HG03135 (cell line): ENCODE results near the gene ALDH8A1.

Source experiments
- ATAC-seq: cut with Tn5 transposase; IDR thresholded peaks from one replicate; pipeline ENCODE4 v1.9.1; 2021; ENCODE audit warnings: mild to moderate bottlenecking, moderate library complexity; ENCODE audit not compliant: unreplicated experiment

Gene ALDH8A1, protein sequence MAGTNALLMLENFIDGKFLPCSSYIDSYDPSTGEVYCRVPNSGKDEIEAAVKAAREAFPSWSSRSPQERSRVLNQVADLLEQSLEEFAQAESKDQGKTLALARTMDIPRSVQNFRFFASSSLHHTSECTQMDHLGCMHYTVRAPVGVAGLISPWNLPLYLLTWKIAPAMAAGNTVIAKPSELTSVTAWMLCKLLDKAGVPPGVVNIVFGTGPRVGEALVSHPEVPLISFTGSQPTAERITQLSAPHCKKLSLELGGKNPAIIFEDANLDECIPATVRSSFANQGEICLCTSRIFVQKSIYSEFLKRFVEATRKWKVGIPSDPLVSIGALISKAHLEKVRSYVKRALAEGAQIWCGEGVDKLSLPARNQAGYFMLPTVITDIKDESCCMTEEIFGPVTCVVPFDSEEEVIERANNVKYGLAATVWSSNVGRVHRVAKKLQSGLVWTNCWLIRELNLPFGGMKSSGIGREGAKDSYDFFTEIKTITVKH

GRCh38 chr6:134949927-134950326, at the start of gene ALDH8A1:
Gene ALDH8A1 (minus strand): TSS chr6:134950101. CDS start chr6:134950053, 48 bp downstream.
- no peak for ATAC-seq

- ATAC-seq, result no peak
Measured at GRCh38 chr6:134999107-134999506, 49.2 kb upstream of the ALDH8A1 start.

GRCh38 chr6:134997133-134997995, 47.5 kb upstream of the ALDH8A1 start:
- no peak for ATAC-seq

- ATAC-seq, result no peak
Measured at GRCh38 chr6:134995536-134995935, 45.6 kb upstream of the ALDH8A1 start.

DNA sequence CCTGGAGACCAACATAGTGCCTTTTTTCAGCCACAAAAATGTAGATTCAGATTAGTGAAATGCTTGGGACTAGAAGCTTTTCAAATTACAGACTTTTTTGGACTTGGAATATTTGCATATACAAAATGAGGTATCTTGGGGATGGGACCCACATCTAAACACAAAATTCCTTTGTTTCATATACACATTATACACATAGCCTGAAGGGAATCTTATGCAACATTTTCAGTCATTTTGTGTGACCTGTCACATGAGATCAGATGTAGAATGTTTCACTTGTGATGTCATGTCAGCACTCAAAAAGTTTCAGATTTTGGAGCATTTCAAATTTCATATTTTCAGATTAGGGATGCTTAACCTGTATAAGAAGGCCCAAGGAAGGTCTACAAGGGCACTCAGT, 44.5 kb upstream of the ALDH8A1 start:
- ATAC-seq, result no peak

GRCh38 chr6:134992155-134992554, 42.3 kb upstream of the ALDH8A1 start:
- ATAC-seq, result no peak

GRCh38 chr6:134990262-134990661, 40.4 kb upstream of the ALDH8A1 start:
- ATAC-seq, result no peak

DNA sequence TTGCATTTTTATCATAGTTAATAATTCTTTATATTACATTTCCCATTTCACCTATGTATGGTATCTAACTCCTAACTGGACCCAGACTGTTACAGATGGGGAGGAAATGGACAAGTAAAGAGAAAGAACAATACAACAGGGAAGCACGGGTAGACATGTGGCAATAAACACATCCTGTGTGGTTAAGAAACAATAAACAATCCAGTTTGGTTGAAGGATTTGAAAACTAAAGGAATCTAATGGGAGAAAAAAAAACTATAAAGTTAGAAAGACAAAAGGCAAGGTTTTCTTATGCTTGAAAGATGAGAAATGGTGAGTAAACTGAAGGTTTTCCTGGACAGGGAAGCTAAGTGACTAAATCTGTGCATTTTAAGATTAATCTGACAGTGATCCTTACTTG, 34.9 kb upstream of the ALDH8A1 start:
- no peak for ATAC-seq

DNA sequence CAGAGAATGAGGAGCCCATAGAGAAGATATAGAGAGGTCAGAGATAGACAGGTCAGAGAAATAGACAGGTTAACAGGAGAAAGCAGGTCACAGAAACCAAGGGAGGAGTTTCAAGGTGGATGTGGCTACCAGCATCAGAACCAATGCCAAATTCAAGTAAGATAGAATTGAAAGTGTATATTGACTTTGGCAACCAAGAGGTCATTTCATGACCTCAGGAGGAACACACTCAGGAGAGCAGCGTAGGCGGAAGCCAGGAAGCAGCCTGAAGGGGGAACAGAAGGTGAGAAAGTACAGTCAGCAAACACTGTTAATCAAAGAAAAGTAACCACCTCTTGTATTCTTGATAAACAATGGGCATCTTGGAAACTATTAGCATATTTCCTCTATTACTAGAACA, 33.9 kb upstream of the ALDH8A1 start:
- ATAC-seq, result no peak

DNA sequence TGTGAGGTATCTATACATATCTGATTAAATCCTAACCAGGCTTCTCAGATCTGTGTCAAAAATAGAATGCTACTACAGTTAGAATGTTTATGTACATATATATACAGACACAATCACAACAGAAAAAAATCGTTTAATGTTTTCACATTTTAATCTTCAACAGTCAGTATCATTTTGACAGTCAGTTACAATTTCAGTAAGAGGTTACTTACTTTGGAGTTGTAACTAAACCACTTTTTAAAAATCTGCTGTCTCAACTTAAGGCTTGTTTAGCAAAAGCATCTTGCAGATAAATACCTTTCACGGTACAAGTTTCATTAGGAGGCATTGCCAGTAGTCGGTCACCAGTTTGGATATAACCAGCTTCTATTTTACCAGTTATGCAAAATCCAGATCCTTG, 32.3 kb upstream of the ALDH8A1 start:
- ATAC-seq, result no peak

DNA sequence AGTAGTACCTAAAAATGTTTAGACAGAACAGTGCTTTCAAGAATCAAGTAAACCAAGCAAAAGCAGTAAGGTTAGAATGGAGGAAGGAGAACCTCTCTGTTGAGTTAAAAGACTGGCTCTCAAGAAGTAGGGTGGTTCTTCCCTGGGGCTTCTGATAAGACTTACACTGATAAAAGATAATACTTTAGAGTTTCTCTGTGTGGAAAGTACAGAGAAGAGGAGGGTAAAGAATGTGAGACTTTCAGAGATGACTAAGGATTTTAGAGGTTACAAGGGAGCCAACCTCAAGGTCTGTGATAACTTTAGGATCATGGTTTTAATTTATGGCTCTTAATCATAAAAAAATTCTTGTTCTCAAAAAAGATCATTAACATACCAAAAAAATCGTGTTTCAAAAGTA, 30.9 kb upstream of the ALDH8A1 start:
- no peak for ATAC-seq

DNA sequence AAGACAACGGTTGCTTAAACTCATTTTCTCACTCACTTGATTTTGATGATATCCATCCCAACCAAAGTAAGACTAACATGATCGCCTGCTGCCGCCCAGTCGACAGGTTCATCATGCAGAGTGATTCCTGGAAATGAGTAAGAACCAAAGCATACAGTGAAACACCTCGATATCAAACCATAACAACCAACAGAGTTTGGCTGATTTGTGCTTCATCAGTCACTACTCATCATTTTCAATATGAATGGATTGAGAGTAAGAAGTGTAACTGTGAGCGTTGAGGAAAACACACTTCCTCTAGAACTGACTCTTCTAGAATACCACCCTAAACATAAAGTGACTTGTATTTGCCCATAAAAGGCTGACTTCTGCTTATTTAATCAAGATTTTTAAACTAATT, 29.2 kb upstream of the ALDH8A1 start:
- ATAC-seq, result peak; percentile 78

GRCh38 chr6:134974370-134974769, 24.5 kb upstream of the ALDH8A1 start:
- no peak for ATAC-seq

DNA sequence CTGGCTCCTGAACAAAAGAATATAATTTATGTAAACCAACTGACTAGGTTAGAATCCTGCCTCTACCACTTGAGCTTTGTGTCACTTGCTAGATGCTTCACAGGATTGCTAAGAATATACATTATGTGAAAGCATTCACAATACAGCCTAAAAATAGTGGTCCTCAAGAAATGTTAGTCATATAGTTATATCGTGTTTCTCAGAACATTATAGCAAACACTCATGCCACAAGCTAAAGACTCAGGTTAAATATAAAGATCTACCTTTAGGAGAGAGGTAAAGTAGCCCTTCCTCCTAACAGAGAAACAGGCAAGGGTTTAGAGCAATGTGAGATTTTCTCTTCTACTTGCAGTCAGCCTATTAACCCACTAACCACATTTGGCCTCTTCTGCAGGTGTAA, 17.8 kb upstream of the ALDH8A1 start:
- no peak for ATAC-seq

- ATAC-seq, result no peak
Measured at GRCh38 chr6:134964451-134965203, 14.7 kb upstream of the ALDH8A1 start.

- no peak for ATAC-seq
Measured at GRCh38 chr6:134962421-134962820, 12.5 kb upstream of the ALDH8A1 start.

DNA sequence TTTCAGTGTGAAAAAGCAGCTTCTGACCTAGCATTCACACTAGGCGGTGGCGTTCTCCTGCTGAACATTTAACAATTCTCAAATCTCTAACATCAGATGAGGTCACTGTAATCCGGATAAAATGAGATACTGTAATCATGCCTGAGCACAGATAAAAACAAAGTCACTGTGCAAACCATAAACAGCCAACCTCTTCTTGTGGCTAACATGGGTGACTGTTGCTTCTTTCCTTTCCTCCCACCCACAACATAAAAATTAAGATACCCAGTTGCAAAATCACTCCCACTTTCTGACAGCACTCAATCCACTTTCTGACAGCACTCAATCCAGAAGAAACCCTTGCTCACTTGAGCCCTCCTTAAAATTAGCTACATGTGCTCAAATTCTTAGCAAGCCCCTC, 11.5 kb upstream of the ALDH8A1 start:
- no peak for ATAC-seq

GRCh38 chr6:134959603-134960002, 9.7 kb upstream of the ALDH8A1 start:
- ATAC-seq, result no peak

DNA sequence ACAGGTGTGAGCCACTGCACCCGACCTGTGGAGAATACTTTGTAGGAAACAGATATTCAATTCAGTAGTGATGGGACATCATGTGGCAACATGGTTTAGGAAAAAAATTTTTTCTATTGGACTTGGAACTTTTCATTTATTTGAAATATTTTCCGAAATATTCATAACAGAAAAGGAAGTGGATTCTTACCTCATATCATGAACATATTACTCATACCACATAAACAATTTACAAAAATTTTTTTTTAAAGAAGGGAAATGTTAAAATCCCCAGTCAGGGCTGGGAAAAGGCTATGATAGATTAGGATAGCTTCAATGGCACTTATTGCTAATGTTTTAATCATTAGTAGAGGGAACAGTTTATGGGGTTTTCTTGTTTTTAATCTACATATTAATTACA, 6.8 kb upstream of the ALDH8A1 start:
- no peak for ATAC-seq

- ATAC-seq, result no peak
Measured at GRCh38 chr6:134956032-134956431, 6.1 kb upstream of the ALDH8A1 start.
